Measurements from ENCODE around the gene NR2F1. TPM values are rescaled to one million over a fixed set of nuclear protein-coding genes. Genes with fewer than 3 reads are reported as not detected.

Gene NR2F1
- total RNA-seq, 2 donors from 2014 or later, result 2.7 to 2.9 TPM

DNA sequence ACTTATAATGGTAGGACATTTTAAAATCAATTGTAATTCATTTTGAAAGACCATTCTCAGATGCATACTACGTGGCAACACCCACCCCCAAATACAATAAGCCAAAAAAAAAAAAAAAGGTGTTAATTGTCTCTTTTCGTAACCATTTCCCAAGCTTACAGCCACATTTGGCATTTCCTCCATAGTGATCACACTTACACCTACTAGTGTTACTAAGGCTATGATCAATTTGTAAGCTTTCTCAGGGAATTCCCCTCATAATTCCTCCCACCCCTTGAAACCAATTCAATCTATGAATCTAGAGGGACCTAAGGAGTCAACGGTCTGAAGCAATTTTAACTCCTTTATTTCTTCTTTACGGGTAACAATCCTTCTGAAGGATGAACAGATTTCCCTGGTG lies 40.1 kb downstream of the NR2F1 start:
- H3K4me3 ChIP-seq, result no peak overlapping the region
- DNase-seq, result no peak
- no peak overlapping the region for H3K27ac ChIP-seq
- H3K9ac ChIP-seq (ENCODE audit: low read depth in 2 of 2, low read length in 2 of 2), result no peak overlapping the region
- TF ChIP-seq, protein P1, sequence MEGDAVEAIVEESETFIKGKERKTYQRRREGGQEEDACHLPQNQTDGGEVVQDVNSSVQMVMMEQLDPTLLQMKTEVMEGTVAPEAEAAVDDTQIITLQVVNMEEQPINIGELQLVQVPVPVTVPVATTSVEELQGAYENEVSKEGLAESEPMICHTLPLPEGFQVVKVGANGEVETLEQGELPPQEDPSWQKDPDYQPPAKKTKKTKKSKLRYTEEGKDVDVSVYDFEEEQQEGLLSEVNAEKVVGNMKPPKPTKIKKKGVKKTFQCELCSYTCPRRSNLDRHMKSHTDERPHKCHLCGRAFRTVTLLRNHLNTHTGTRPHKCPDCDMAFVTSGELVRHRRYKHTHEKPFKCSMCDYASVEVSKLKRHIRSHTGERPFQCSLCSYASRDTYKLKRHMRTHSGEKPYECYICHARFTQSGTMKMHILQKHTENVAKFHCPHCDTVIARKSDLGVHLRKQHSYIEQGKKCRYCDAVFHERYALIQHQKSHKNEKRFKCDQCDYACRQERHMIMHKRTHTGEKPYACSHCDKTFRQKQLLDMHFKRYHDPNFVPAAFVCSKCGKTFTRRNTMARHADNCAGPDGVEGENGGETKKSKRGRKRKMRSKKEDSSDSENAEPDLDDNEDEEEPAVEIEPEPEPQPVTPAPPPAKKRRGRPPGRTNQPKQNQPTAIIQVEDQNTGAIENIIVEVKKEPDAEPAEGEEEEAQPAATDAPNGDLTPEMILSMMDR (IDR thresholded peaks at IDR 0.05), result no peak
- H3K9me3 ChIP-seq, result no peaks in the 10 kb centered on the region
- no peaks in the 10 kb centered on the region for H3K4me1 ChIP-seq
- intact Hi-C loops (cut with DNase I), result no loop called here
- H3K36me3 ChIP-seq, result no peaks in the 10 kb centered on the region
- H3K27me3 ChIP-seq, result no peaks in the 10 kb centered on the region

- H3K27me3 ChIP-seq, result no peaks in the 10 kb centered on the region
- no peak overlapping the region for H3K4me3 ChIP-seq
- no peak overlapping the region for H3K27ac ChIP-seq
- no peak overlapping the region for H3K9ac ChIP-seq (ENCODE audit: low read depth in 2 of 2, low read length in 2 of 2)
- intact Hi-C loops (cut with DNase I), result no loop called here
- no peaks in the 10 kb centered on the region for H3K36me3 ChIP-seq
- DNase-seq, result no peak
- no peaks in the 10 kb centered on the region for H3K4me1 ChIP-seq
- no peaks in the 10 kb centered on the region for H3K9me3 ChIP-seq
- TF ChIP-seq, protein P1 (IDR thresholded peaks at IDR 0.05), result no peak
These were observed 43.8 kb downstream of the NR2F1 start for GRCh38 chr5:93626801-93627200.

DNA sequence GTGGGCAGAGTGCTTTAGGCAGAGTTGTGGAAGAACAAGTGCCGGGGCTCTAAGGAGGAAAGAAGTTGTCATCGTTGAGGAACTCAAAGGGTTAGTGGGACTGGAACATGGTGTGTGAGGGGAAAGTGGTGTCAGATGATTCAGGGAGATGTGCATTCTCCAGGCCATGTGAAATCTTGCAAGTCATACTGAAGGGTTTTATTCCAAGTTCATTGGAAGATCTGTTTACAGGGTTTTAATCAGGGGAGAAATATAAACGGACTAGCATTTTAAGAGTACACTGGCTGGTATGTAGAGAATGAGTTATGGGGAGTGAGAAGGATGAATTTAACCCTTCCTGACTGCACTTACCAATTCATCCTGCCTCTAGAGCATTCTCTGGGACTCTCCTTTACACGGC lies 49.3 kb downstream of the NR2F1 start:
- no peak overlapping the region for H3K4me3 ChIP-seq
- no peak overlapping the region for H3K27ac ChIP-seq
- H3K9ac ChIP-seq (ENCODE audit: low read depth in 2 of 2, low read length in 2 of 2), result no peak overlapping the region
- DNase-seq, result no peak
- H3K4me1 ChIP-seq, result no peaks in the 10 kb centered on the region
- H3K36me3 ChIP-seq, result no peaks in the 10 kb centered on the region
- intact Hi-C loops (cut with DNase I), result no loop called here
- TF ChIP-seq, protein P1 (IDR thresholded peaks at IDR 0.05), result no peak
- no peaks in the 10 kb centered on the region for H3K27me3 ChIP-seq
- H3K9me3 ChIP-seq, result no peaks in the 10 kb centered on the region

GRCh38 chr5:93635991-93636390 lies 53.0 kb downstream of the NR2F1 start:
- H3K9ac ChIP-seq (ENCODE audit: low read depth in 2 of 2, low read length in 2 of 2), result no peak overlapping the region
- no peaks in the 10 kb centered on the region for H3K27me3 ChIP-seq
- no peaks in the 10 kb centered on the region for H3K36me3 ChIP-seq
- TF ChIP-seq, protein P1 (IDR thresholded peaks at IDR 0.05), result no peak
- DNase-seq, result no peak
- intact Hi-C loops (cut with DNase I), result no loop called here
- H3K4me1 ChIP-seq, result no peaks in the 10 kb centered on the region
- no peak overlapping the region for H3K27ac ChIP-seq
- H3K4me3 ChIP-seq, result no peak overlapping the region
- H3K9me3 ChIP-seq, result no peaks in the 10 kb centered on the region

- TF ChIP-seq, protein P1 (IDR thresholded peaks at IDR 0.05), result no peak
- no peak for DNase-seq
These were observed 53.8 kb downstream of the NR2F1 start for GRCh38 chr5:93636837-93637236.

DNA sequence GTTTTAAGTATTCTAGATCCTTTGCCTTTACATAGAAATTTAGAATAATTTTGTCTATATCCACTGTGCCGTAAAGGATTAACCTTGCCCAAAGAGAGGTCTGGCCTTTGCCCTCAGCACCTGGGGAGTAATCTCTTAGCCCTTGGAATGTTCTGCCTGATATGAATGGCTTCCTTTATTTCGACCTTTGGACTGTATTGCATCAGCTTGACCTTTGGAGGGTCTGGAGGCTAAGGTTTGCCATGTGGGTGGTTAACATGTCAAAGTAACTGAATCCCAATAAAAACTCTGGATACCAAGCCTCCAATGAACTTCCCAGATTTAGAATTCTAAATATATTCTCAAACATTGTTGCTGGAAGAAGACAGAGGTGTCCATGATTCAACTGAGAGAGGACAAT lies 54.7 kb downstream of the NR2F1 start:
- Histone ChIP-seq H3K27me3 (no peaks in the 10 kb centered on the region), H3K4me1 (no peaks in the 10 kb centered on the region), H3K4me3 (no peak overlapping the region), H3K36me3 (no peaks in the 10 kb centered on the region), H3K9me3 (no peaks in the 10 kb centered on the region), H3K27ac (no peak overlapping the region), H3K9ac (ENCODE audit: low read depth in 2 of 2, low read length in 2 of 2) (no peak overlapping the region)
- no peak for DNase-seq
- intact Hi-C loops (cut with DNase I), result no loop called here
- TF ChIP-seq, protein P1 (IDR thresholded peaks at IDR 0.05), result no peak

More at GRCh38 chr5:93636837-93637236, 53.8 kb downstream of the NR2F1 start:
- H3K36me3 ChIP-seq, result no peaks in the 10 kb centered on the region
- no peak overlapping the region for H3K4me3 ChIP-seq
- H3K27ac ChIP-seq, result no peak overlapping the region
- H3K4me1 ChIP-seq, result no peaks in the 10 kb centered on the region
- intact Hi-C loops (cut with DNase I), result no loop called here
- H3K27me3 ChIP-seq, result no peaks in the 10 kb centered on the region
- H3K9me3 ChIP-seq, result no peaks in the 10 kb centered on the region
- H3K9ac ChIP-seq (ENCODE audit: low read depth in 2 of 2, low read length in 2 of 2), result no peak overlapping the region
